HG03442 (cell line): ENCODE results near the gene AFF4.
A peak's percentile ranks its signal among the peaks of the same experiment; 100 is the strongest.
"Not testable (repeated sequence)": the region's sequence is repeated elsewhere in the genome, so short reads cannot be mapped to it uniquely, and the experiment has no call there.

Experiments
- ATAC-seq: cut with Tn5 transposase; IDR thresholded peaks from one replicate; pipeline ENCODE4 v1.9.1; 2021; ENCODE audit warnings: mild to moderate bottlenecking, moderate library complexity; ENCODE audit not compliant: unreplicated experiment

AFF4 gene

GRCh38 chr5:132963171-132964104 is at the start of gene AFF4:
Gene AFF4, minus strand, starts transcription at chr5:132963634. Its CDS starts 26,445 bp downstream, at chr5:132937189.
- peak; percentile 92 for ATAC-seq

GRCh38 chr5:133008455-133008854 is 45.0 kb upstream of the AFF4 start:
- not testable (repeated sequence) for ATAC-seq

GRCh38 chr5:133006653-133007052 is 43.2 kb upstream of the AFF4 start:
- ATAC-seq: no peak

- no peak for ATAC-seq
These were observed 35.8 kb upstream of the AFF4 start for GRCh38 chr5:132999246-132999645.

GRCh38 chr5:132998556-132998955 is 35.1 kb upstream of the AFF4 start:
- no peak for ATAC-seq

GRCh38 chr5:132996307-132996706 is 32.9 kb upstream of the AFF4 start:
- no peak for ATAC-seq

GRCh38 chr5:132987531-132988408 is 24.3 kb upstream of the AFF4 start:
- no peak for ATAC-seq

GRCh38 chr5:132982971-132983370 is 19.5 kb upstream of the AFF4 start:
- ATAC-seq: not testable (repeated sequence)

- no peak for ATAC-seq
These were observed 17.9 kb upstream of the AFF4 start for GRCh38 chr5:132981288-132981687.

GRCh38 chr5:132979976-132980375 is 16.5 kb upstream of the AFF4 start:
- ATAC-seq: no peak

- no peak for ATAC-seq
These were observed 16.0 kb upstream of the AFF4 start for GRCh38 chr5:132979367-132979940.

GRCh38 chr5:132976852-132977251 is 13.4 kb upstream of the AFF4 start:
- no peak for ATAC-seq

GRCh38 chr5:132972436-132972828 is 9.0 kb upstream of the AFF4 start:
- not testable (repeated sequence) for ATAC-seq

- no peak for ATAC-seq
These were observed 8.3 kb upstream of the AFF4 start for GRCh38 chr5:132971483-132972435.

GRCh38 chr5:132965120-132965519 is 1.7 kb upstream of the AFF4 start:
- ATAC-seq: no peak

- ATAC-seq: no peak
These were observed 909 bp downstream of the AFF4 start for GRCh38 chr5:132962429-132963021.

GRCh38 chr5:132961887-132962286 is 1.5 kb downstream of the AFF4 start:
- ATAC-seq: no peak

- ATAC-seq: not testable (repeated sequence)
These were observed 2.2 kb downstream of the AFF4 start for GRCh38 chr5:132961123-132961815.

GRCh38 chr5:132956166-132956799 is 7.2 kb downstream of the AFF4 start:
- not testable (repeated sequence) for ATAC-seq
